HG03139 (cell line): ENCODE results near the gene GPR141.
A peak's percentile ranks its signal among the peaks of the same experiment; 100 is the strongest.

Experiments
- ATAC-seq: cut with Tn5 transposase; IDR thresholded peaks from one replicate; pipeline ENCODE4 v1.9.1; 2021; ENCODE audit not compliant: unreplicated experiment

Gene GPR141

DNA sequence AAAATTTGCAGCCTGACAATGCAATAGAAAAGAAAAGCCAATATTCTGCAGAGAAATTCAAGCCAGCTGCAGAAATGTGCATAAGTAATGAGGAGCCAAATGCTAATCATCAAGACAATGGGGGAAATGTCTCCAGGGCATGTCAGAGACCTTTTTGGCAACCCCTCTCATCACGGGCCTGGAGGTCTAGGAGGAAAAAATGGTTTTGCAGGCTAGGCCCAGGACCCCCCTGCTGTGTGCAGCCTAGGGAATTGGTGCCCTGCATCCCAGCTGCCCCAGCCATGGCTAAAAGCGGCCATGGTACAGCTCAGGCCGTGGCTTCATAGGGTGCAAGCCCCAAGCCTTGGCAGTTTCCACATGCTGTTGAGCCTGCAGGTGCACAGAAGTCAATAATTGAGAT is 92.4 kb downstream of the GPR141 start:
- ATAC-seq = no peak

DNA sequence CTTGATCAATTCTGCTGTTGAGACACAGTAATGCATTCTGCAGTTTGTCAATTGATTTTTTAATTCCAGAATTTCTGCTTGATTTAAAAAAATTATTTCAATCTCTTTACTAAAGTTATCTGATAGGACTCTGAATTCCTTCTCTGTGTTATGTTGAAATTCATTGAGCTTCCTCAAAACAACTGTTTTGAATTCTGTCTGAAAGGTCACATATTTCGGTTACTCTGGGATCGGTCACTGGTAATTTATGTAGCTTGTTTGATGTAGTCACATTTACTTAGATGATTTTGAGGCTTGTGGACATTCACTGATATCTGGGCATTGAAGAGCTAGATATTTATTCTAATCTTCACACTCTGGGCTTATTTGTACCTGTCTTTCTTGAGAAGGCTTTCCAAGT is 97.6 kb downstream of the GPR141 start:
- ATAC-seq = no peak

DNA sequence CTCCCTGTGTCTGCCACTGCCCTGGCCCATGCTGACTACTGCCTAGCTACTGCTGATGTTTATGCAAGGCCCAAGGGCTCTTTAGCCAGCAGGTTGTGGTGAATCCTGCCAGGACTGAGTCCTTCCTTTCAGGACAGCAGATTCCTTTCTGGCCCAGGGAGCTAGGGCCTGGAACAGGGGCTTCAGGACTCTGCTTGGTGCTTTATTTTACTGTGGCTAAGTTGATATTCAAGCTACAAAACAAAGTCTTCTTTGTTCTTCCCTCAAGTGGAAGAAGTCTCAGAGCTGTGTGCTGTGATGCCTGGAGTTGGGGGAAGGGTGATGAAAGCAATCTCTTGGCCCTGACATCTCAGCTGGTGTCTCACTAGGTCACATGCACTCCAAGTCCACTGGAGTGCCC is 98.6 kb downstream of the GPR141 start:
- no peak for ATAC-seq

DNA sequence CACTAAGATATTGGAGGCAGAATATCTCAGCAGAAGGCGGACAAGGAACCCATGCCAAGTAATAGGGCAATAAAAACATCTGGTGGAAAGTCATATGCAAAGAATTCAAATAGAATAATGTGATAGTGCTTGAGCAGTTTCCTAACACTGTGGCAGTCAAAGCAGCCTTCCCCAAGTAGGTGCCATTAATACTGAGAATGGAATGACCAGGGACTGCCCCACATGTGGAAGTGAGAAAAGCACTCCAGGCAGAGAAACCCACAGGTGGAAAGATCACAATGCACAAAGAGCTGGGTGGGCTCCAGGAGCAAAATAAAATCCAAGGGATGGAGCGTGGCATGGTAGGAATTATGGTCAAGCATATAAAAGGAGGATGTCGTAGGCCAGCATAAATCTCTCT is 100.4 kb downstream of the GPR141 start:
- ATAC-seq = no peak

DNA sequence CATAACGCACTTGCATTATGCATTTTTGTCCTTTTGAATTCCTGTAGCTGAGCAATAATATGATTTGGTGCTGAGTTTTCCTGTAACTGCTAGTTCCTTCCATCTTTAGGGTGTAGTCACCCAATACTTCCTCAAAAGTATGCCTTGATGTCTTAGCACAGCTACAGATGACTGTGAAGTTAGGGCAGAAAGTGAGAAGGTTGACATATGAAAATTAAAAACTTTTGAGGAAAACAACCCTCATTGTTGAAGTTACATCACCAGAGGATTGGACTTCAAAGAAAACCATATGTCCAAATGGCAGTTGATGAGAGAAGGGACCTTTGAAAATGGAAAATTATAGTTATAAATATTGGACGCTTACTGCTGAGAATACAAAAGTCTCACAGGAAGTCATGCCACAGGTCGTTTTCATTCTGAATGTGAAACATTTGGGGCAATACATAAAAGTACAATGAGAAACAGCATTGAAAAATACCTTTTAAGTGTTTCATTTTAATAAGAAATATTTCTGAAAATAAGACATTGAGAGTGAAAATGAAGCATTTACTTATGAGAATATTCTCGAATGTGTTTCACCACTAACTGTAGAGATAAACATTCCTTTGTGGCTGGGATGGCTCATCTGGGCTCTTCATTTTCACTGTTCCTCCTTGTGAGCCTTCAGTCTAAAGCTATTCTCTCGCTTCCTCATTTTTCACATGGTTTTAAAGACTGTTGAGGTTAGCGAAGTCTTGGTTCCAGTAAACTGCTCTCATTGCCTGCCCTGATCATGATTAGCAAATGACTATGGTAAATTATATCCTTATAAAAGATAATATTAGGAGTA is 103.4 kb downstream of the GPR141 start:
- ATAC-seq = peak; percentile 83
